Adipocyte (in vitro differentiated cells): Measurements from ENCODE around the gene DERA.
A peak's percentile ranks its signal among the peaks of the same experiment; 100 is the strongest.
"Not testable (repeated sequence)": the region's sequence is repeated elsewhere in the genome, so short reads cannot be mapped to it uniquely, and the experiment has no call there.

Source experiments
- DNase-seq: peaks from one replicate; pipeline ENCODE4 v3.0.0-alpha.2; 2015; ENCODE audit warnings: low read depth
- H3K27me3 ChIP-seq: replicated peaks from 2 replicates; pipeline ENCODE4 v1.7.0; 2013; ENCODE audit warnings: mild to moderate bottlenecking, low read length, moderate library complexity; ENCODE audit not compliant: control insufficient read depth, insufficient read depth
- H3K36me3 ChIP-seq: 2 replicates; pipeline ENCODE4 v1.7.0; 2013; ENCODE audit warnings: low read length, mild to moderate bottlenecking, moderate library complexity; ENCODE audit not compliant: control insufficient read depth, insufficient read depth, severe bottlenecking
- H3K4me1 ChIP-seq: 2 replicates; pipeline ENCODE4 v1.7.0; 2013; ENCODE audit warnings: mild to moderate bottlenecking, low read length, moderate library complexity; ENCODE audit not compliant: control insufficient read depth, insufficient read depth
- H3K4me3 ChIP-seq: 2 replicates; pipeline ENCODE4 v1.7.0; 2013; ENCODE audit warnings: mild to moderate bottlenecking, low read length, moderate library complexity
- H3K9ac ChIP-seq: 2 replicates; pipeline ENCODE4 v1.7.0; 2013; ENCODE audit warnings: mild to moderate bottlenecking, low read length, moderate library complexity
- H3K9me3 ChIP-seq: 2 replicates; pipeline ENCODE4 v1.7.0; 2013; ENCODE audit warnings: mild to moderate bottlenecking, low read length, moderate library complexity; ENCODE audit not compliant: control insufficient read depth

DERA gene

DNA sequence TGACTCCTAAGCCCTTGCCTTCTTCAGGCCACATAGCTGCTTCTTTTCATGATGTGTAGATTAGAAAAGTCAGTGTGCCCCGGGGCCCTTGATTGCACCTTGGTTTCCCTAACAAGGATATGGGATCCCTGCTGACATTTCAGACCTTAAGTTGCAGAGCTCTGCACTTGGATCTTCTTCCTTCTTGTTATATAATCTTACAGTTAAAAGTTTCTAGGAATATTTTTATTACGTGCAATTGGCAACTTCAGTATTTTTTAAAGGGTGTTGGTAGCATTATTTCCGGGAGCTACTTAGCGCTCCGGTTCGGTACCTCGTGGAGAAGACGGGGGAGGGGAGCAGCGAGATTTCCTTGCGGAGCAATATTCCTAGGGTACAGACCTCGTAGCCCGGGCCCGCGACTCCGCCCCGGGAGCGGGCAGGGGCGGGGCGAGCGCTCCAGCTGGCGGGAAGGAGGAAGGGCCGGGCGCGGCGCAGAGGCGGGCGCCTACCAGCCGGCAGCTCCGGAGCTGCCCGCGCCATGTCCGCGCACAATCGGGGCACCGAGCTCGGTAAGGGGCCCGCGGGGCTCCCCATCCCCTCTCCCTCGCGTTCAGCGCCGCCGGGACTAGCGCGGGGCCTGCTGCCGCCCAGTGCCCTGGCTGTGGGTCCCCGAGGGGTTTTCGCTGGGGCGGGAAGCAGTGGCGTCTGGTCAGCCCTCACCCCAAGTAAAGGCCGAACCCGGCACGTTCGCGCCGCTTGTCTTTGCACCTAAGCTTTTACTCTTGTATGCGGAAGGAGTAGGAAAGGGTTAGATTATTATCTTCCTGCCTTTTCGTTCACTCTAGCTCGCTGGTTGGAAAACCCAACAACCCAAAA lies at the start of gene DERA:
Gene DERA, plus strand, starts transcription at position 469 of the 858 bp plus-strand sequence. Its CDS starts 52 bp downstream, at position 521.
- DNase-seq, result peak; percentile 91
- H3K9ac ChIP-seq, result peak within 1 kb of the TSS; percentile 93
- H3K36me3 ChIP-seq, result peaks cover 15% of the 10 kb centered on the region
- peaks cover 11% of the 10 kb centered on the region for H3K4me1 ChIP-seq
- H3K27me3 ChIP-seq, result no peaks in the 10 kb centered on the region
- H3K9me3 ChIP-seq, result no peaks in the 10 kb centered on the region
- peak within 1 kb of the TSS; percentile 87 for H3K4me3 ChIP-seq

DNA sequence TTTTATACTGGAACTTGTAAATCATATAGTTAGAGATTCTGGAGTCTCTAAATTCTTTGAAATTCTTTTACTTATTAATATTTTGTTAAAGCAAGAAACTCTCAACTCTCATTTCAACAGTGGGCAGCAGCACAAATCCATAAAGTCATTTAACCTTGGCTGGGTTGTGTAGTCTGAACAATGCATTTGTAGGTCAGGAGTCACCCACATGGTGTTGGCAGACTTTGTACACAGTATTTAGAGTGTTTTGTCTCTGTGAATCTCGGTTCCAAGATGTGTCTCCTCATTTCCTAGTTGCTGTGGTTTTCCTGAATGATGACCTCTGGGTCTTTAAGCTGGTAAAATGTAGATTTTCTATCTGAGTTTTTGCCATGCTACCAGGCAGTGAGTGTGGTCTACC lies 49.7 kb upstream of the DERA start:
- peak overlapping the region; percentile 11 for H3K4me3 ChIP-seq
- peaks cover 45% of the 10 kb centered on the region for H3K4me1 ChIP-seq
- no peaks in the 10 kb centered on the region for H3K36me3 ChIP-seq
- no peak for DNase-seq
- peak overlapping the region; percentile 45 for H3K9ac ChIP-seq
- no peaks in the 10 kb centered on the region for H3K9me3 ChIP-seq
- no peaks in the 10 kb centered on the region for H3K27me3 ChIP-seq

DNA sequence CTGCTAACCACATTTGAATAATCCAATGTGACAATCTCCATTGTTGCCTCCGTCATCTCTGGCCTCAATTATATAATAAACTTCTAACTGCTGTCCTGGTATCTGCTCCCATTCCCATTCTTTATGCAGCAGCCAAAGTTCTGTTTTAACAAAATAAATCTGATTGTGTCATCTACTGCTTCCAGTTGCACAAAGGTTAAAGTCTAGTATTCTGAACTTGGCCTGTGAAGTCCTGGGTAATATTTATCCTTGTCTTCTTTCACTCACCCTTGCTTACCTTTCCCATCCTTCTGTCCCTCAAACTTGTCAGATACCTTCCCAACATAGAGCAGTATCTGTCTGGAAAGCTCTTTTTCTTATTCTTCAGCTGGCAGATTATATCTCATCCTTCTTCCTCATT lies 48.3 kb upstream of the DERA start:
- Histone ChIP-seq H3K4me1 (peaks cover 45% of the 10 kb centered on the region), H3K36me3 (no peaks in the 10 kb centered on the region), H3K9ac (no peak overlapping the region), H3K4me3 (no peak overlapping the region), H3K9me3 (no peaks in the 10 kb centered on the region), H3K27me3 (no peaks in the 10 kb centered on the region)
- DNase-seq, result no peak

DNA sequence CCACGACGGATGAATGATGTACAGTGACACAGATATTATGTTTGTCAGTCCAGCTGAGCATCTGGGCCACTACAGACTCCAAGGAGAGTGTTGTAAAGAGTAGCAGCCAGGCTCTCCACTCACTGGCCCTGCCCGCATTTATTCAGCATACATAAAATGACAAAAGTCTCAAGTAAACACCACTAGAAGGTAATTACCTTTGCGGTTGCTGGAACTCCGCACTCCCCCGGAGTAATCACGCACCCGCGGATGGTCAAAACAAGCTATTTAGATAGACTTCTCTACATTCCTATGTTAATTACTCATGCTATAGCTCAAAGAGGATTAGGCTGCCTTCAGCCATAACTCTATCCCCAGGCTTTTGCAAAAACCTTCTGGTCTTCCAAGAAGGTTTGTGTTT lies 47.8 kb upstream of the DERA start:
- DNase-seq, result peak; percentile 39
- peaks cover 45% of the 10 kb centered on the region for H3K4me1 ChIP-seq
- no peaks in the 10 kb centered on the region for H3K27me3 ChIP-seq
- H3K36me3 ChIP-seq, result no peaks in the 10 kb centered on the region
- H3K9ac ChIP-seq, result no peak overlapping the region
- no peaks in the 10 kb centered on the region for H3K9me3 ChIP-seq
- no peak overlapping the region for H3K4me3 ChIP-seq

DNA sequence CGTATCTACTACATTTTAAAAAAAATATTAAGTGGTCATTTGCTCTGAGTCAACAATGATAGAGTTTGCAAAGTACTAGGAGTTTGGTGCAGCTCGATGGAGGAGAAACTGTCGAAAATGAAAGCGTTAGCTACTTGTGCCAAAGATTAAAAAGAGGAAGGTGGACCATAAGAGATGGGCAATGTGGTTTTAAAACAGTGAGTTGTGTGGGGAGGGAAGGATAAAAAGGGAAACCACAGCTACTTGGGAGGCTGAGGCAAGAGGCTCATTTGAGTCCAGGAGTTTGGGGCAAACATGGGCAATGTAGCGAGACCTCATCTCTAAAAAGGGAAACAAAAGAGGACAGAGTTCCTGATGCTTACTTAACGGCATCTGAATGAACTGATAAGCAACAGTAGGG lies 47.1 kb upstream of the DERA start:
- no peaks in the 10 kb centered on the region for H3K36me3 ChIP-seq
- no peaks in the 10 kb centered on the region for H3K9me3 ChIP-seq
- H3K27me3 ChIP-seq, result no peaks in the 10 kb centered on the region
- H3K4me1 ChIP-seq, result peaks cover 39% of the 10 kb centered on the region
- no peak for DNase-seq
- no peak overlapping the region for H3K4me3 ChIP-seq
- no peak overlapping the region for H3K9ac ChIP-seq

GRCh38 chr12:15868186-15868585 lies 42.9 kb upstream of the DERA start:
- no peak overlapping the region for H3K9ac ChIP-seq
- H3K36me3 ChIP-seq, result no peaks in the 10 kb centered on the region
- H3K4me3 ChIP-seq, result no peak overlapping the region
- H3K27me3 ChIP-seq, result no peaks in the 10 kb centered on the region
- H3K4me1 ChIP-seq, result peaks cover 1% of the 10 kb centered on the region
- DNase-seq, result no peak
- no peaks in the 10 kb centered on the region for H3K9me3 ChIP-seq

- no peak overlapping the region for H3K9ac ChIP-seq
- no peak for DNase-seq
- H3K9me3 ChIP-seq, result no peaks in the 10 kb centered on the region
- H3K27me3 ChIP-seq, result no peaks in the 10 kb centered on the region
- no peaks in the 10 kb centered on the region for H3K4me1 ChIP-seq
- no peak overlapping the region for H3K4me3 ChIP-seq
- H3K36me3 ChIP-seq, result no peaks in the 10 kb centered on the region
Measured at GRCh38 chr12:15873556-15873955, 37.6 kb upstream of the DERA start.

- H3K4me1 ChIP-seq, H3K9me3 ChIP-seq: not testable (repeated sequence)
Measured at GRCh38 chr12:15874556-15875145, 36.5 kb upstream of the DERA start.

DNA sequence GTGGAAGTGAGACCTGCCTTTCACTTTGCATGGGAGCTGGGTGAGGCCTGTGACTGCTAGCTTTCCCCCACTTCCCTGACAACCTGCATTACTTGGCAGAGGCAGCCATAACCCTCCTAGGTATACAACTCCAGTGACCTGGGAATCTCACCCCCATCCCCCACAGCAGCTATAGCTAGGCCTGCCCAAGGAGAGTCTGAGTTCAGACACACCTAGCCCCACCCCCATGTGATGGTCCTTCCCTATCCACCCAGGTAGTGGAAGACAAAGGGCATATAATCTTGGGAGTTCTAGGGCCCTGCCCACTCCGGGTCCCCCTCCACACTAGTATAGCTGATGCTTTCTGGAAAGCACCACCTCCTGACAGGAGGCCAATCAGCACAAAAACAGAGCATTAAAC lies 35.3 kb upstream of the DERA start:
- Histone ChIP-seq H3K36me3 (no peaks in the 10 kb centered on the region), H3K9me3 (no peaks in the 10 kb centered on the region), H3K4me1 (peaks cover 2% of the 10 kb centered on the region), H3K9ac (no peak overlapping the region), H3K27me3 (no peaks in the 10 kb centered on the region), H3K4me3 (no peak overlapping the region)
- no peak for DNase-seq

More at GRCh38 chr12:15874556-15875145, 36.5 kb upstream of the DERA start:
- DNase-seq, H3K36me3 ChIP-seq, H3K4me3 ChIP-seq, H3K27me3 ChIP-seq, H3K9ac ChIP-seq: not testable (repeated sequence)

GRCh38 chr12:15879413-15879812 lies 31.7 kb upstream of the DERA start:
- no peak overlapping the region for H3K4me3 ChIP-seq
- H3K4me1 ChIP-seq, result peaks cover 12% of the 10 kb centered on the region
- H3K9me3 ChIP-seq, result no peaks in the 10 kb centered on the region
- DNase-seq, result no peak
- H3K36me3 ChIP-seq, result no peaks in the 10 kb centered on the region
- H3K9ac ChIP-seq, result no peak overlapping the region
- H3K27me3 ChIP-seq, result no peaks in the 10 kb centered on the region

DNA sequence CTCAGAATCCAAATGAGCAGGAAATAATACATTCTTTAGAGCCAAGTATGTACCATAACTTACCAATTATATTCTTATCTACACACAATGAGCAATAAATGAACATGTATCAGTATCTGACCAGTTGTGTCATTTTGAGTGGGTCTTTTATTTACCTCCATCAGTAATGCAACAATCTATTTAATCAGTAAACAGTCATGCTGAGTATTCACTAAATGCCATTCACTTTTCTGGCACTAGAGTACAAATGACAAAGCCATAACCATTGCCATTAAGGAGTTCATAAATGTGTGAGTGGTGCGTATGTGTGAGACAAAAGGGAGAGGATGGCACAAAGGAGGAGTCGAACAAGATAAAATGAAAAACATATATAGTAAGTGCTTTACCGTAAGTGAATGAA lies 30.4 kb upstream of the DERA start:
- no peaks in the 10 kb centered on the region for H3K9me3 ChIP-seq
- peak overlapping the region; percentile 99 for H3K4me3 ChIP-seq
- no peak for DNase-seq
- H3K9ac ChIP-seq, result peak overlapping the region; percentile 95
- H3K27me3 ChIP-seq, result no peaks in the 10 kb centered on the region
- peaks cover 24% of the 10 kb centered on the region for H3K4me1 ChIP-seq
- peaks cover 2% of the 10 kb centered on the region for H3K36me3 ChIP-seq
